SK-N-MC (cell line): Measurements from ENCODE around the gene PRRC2B.

Experiments
- DNase-seq: peaks from one replicate; pipeline ENCODE4 v3.0.0-alpha.2; 2011; ENCODE audit warnings: low read depth, low spot score
- H3K27ac ChIP-seq: fragments of 200-600 bp; sonication (generic); 2 replicates; pipeline ENCODE4 v1.5.1; 2016; ENCODE audit warnings: mixed run types
- H3K36me3 ChIP-seq: fragments of 200-600 bp; sonication (generic); 2 replicates; pipeline ENCODE4 v1.6.1; 2017; ENCODE audit warnings: antibody characterized with exemption, low read length, mixed read lengths; ENCODE audit not compliant: insufficient read depth
- H3K4me3 ChIP-seq: fragments of 200-600 bp; sonication (generic); 2 replicates; pipeline ENCODE4 v1.5.1; 2016
- H3K9ac ChIP-seq: fragments of 200-600 bp; sonication (generic); 2 replicates; pipeline ENCODE4 v1.8.0; 2017; ENCODE audit warnings: mixed run types, mixed read lengths; ENCODE audit not compliant: insufficient read length
- H3K9me3 ChIP-seq: fragments of 200-600 bp; sonication (generic); 2 replicates; pipeline ENCODE4 v1.6.1; 2017; ENCODE audit warnings: low read depth, mild to moderate bottlenecking, antibody characterized with exemption, low read length, moderate library complexity, mixed read lengths
- EZH2 ChIP-seq: fragments of 200-600 bp; sonication (generic); IDR thresholded peaks from one replicate; pipeline ENCODE4 v1.6.1; 2017; ENCODE audit warnings: antibody characterized with exemption
- FOXP2 ChIP-seq: optimal IDR thresholded peaks from 2 replicates; pipeline ENCODE3; 2011; ENCODE audit warnings: mild to moderate bottlenecking, moderate library complexity; ENCODE audit not compliant: insufficient read depth; ENCODE audit errors: extremely low read length, control extremely low read depth
- POLR2AphosphoS5 ChIP-seq: IDR thresholded peaks from 2 replicates; pipeline ENCODE4 v1.6.1; 2012; ENCODE audit warnings: mild to moderate bottlenecking, low read depth, low read length, borderline replicate concordance

Gene PRRC2B

DNA sequence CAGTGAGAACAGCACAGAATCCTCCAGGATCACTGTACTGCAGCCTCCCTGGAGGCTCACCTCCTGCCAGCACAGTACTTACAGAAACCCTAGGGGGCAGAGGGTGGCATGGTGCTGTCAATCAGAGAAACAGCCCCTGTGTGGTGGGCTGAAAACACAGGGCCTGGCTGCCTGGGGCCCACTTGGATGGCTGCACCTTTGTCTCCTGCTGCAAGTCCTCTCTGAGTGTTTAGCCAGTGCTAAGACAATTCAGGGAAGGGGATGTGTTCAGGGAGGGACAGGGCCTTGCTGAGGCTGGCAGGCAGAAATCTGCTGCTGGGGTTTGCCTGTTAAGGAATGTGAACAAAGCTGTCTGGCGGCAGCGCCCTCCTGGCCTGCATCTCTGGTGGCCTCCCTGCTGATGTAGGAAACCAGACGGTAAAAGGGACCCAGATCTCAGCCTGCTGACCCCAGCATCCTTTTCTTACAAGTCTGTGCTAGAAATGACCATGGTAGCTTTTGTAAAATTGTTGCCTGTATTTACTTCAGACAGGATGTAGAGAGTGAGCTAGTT lies 39.5 kb downstream of the PRRC2B start:
- no peak overlapping the region for H3K4me3 ChIP-seq
- no peak overlapping the region for H3K9ac ChIP-seq
- TF ChIP-seq POLR2AphosphoS5 (no peak), FOXP2 (no peak), EZH2 (no peak)
- H3K27ac ChIP-seq: no peak overlapping the region
- peaks cover 79% of the 10 kb centered on the region for H3K36me3 ChIP-seq
- no peak for DNase-seq
- H3K9me3 ChIP-seq: no peaks in the 10 kb centered on the region

DNA sequence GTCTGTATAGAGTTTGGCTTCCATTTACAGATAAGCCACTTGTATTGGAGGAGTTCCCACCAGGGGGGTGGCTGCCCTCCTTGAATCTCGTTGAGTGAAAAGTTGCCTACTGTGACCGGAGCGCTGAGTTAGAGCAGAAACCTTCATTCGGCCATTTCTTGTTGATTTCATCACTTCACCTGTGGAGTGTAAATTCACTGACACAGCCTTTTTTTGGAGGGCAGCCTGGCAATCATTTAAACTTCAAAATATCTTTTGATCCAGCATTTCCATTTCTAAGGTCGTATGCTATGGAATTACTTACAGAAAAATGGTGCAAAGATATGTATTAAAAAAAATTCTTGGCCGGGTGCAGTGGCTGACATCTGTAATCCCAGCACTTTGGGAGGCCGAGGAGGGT lies 40.8 kb downstream of the PRRC2B start:
- Histone ChIP-seq H3K9me3 (no peaks in the 10 kb centered on the region), H3K9ac (no peak overlapping the region), H3K27ac (no peak overlapping the region), H3K4me3 (no peak overlapping the region), H3K36me3 (peaks cover 87% of the 10 kb centered on the region)
- TF ChIP-seq EZH2 (no peak), FOXP2 (no peak), POLR2AphosphoS5 (no peak)
- no peak for DNase-seq

DNA sequence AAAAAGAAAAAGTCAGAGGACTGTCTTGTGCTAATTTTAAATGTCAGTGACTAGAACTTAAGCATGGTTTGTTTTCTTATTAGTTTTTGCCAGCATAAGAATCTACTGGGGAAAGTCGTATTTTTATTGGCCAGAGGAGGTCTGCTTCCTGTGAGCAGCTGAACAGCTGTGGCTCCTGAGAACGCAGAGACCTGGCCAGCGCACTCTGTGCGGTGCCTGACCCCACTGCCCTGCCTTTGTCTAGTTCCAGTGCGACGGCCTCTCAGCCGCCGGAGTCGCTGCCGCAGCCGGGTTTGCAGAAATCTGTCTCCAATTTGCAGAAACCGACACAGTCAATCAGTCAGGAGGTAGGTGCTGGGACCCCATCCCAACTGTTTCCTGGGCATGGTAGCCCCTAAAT lies 42.5 kb downstream of the PRRC2B start:
- H3K36me3 ChIP-seq: peaks cover 92% of the 10 kb centered on the region
- TF ChIP-seq EZH2: no peak
- TF ChIP-seq POLR2AphosphoS5: no peak
- no peak for TF ChIP-seq FOXP2

DNA sequence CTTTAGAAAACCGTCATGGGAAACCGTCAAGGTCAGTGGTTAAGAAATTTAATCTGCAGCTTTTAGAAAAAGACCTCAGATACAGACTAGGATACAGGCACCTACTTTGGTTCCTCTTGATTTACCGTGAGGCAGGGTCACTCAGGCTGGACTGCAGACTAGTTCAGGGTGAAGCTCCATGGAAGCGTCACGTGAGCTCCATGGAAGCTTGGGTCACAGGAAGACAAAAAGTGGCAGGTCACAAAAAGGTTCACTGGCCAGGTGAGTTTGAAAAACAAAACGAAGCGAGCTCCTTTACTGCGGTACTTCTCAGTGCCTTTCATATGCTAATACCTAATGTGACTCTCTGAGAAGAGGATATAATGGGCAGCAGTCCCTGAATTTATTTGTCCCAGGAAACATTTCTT lies 43.0 kb downstream of the PRRC2B start:
- Histone ChIP-seq H3K36me3 (peaks cover 97% of the 10 kb centered on the region), H3K27ac (no peak overlapping the region), H3K9ac (no peak overlapping the region), H3K4me3 (no peak overlapping the region), H3K9me3 (no peaks in the 10 kb centered on the region)
- TF ChIP-seq EZH2 (no peak), POLR2AphosphoS5 (no peak), FOXP2 (no peak)
- DNase-seq: no peak

More for the DNA sequence above, 42.5 kb downstream of the PRRC2B start:
- no peak overlapping the region for H3K27ac ChIP-seq
- no peaks in the 10 kb centered on the region for H3K9me3 ChIP-seq
- DNase-seq: no peak
- no peak overlapping the region for H3K4me3 ChIP-seq
- no peak overlapping the region for H3K9ac ChIP-seq

DNA sequence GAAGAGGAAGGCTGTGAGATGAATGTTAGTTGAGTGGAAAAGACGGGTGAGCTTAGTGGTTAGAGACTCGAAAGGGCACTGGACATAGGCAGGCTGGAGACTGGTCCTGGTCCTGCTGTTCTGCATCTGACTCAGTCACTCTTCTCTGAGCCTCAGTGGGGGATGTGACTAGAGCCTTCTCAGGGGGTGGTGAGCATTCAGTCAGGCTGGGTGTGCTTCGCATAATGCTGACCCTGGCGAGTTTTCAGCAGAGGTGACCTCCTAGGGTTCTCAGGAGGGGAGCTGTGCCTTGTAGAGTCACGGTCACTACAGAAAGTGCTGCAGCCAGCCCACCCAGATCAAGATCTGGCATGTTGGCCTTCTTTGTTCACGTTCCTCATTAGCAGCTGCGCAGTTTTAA lies 44.3 kb downstream of the PRRC2B start:
- TF ChIP-seq EZH2 (no peak), FOXP2 (no peak), POLR2AphosphoS5 (no peak)
- Histone ChIP-seq H3K36me3 (peaks cover 93% of the 10 kb centered on the region), H3K9ac (no peak overlapping the region), H3K4me3 (no peak overlapping the region), H3K9me3 (no peaks in the 10 kb centered on the region), H3K27ac (peak overlapping the region; percentile 50; the same call in 1 of the 2 replicates)
- no peak for DNase-seq

DNA sequence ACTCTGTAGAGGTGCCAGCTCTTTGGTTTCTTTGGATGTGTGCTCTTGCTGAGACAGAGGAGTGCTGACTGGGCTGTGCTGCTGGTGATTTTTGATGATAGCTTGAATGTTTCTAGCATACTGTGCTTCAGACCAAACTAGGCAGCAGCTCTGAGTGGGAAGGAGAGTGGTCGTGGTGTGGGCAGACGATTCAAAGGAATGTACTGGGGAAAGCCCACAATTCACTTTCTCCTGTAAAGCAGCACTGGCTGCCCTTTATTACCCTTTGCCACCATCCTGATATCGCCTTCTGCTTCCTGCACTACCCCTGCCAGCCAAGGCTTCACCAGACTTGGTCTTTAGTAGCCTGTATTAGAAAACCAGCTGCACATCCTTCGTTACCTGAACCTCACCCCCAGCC lies 45.3 kb downstream of the PRRC2B start:
- no peak overlapping the region for H3K4me3 ChIP-seq
- TF ChIP-seq EZH2 (no peak), POLR2AphosphoS5 (no peak), FOXP2 (no peak)
- H3K36me3 ChIP-seq: peaks cover 91% of the 10 kb centered on the region
- H3K27ac ChIP-seq: no peak overlapping the region
- DNase-seq: no peak
- no peak overlapping the region for H3K9ac ChIP-seq
- no peaks in the 10 kb centered on the region for H3K9me3 ChIP-seq

DNA sequence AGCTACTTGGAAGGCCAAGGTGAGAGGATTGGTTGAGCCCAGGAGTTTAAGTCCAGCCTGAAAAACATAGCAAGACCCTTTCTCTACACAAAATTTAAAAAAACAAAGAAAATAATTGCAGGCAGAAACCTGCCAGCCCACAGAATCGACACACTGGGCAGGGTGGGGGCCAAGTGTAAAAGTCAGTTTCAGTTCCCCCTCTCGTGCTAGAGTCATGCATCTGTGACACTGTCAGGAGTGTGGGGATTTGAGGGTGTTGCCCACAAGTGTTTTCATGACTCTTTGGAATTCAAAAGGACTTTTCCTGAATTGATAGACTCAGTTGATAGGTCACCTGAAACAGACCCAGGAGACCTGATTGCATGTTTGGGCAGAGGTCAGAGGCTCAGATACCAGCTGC lies 47.6 kb downstream of the PRRC2B start:
- H3K36me3 ChIP-seq: peaks cover 93% of the 10 kb centered on the region
- DNase-seq: no peak
- no peak for TF ChIP-seq POLR2AphosphoS5
- H3K4me3 ChIP-seq: no peak overlapping the region
- no peaks in the 10 kb centered on the region for H3K9me3 ChIP-seq
- no peak overlapping the region for H3K9ac ChIP-seq
- H3K27ac ChIP-seq: no peak overlapping the region

DNA sequence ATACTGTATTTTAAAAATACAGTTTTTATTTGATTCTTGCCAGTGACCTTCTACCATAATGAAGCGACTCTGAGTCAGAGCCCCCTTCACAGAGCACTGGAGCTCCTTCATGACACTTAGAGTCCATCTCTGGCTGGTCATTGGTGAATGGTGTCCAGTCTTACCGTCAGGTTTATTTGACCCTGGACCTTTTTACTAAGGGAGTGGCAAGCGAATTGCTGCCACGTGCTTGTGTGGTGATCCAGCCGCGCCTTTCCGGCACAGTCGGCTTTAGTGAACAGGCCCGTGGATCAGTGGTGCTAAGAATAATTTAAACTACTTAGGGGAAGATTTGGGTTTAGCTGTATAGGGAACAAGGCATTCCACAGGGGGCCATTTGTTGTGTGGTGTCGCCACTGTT lies 48.5 kb downstream of the PRRC2B start:
- Histone ChIP-seq H3K9ac (no peak overlapping the region), H3K4me3 (no peak overlapping the region), H3K27ac (no peak overlapping the region), H3K9me3 (no peaks in the 10 kb centered on the region), H3K36me3 (peaks cover 93% of the 10 kb centered on the region)
- TF ChIP-seq EZH2 (no peak), FOXP2 (no peak), POLR2AphosphoS5 (no peak)
- DNase-seq: no peak

DNA sequence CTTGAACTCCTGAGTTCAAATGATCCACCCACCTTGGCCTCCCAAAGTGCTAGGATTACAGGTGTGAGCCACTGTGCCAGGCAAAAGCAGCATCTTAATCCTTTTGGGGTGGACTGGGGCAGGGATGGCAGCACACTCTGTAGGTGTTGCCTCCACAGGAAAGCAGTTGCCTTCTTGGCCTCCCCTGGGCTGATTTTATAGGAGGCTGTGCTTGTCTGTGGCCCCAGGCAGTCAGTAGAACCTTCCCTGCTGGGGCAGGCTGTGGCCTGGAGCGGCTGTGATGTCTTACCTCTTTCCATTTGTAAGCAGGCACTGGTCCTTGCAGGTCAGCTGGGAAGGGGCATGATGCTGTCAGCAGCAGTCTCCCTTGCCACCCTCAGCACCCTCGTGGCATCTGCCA lies 49.8 kb downstream of the PRRC2B start:
- no peak for DNase-seq
- no peak overlapping the region for H3K4me3 ChIP-seq
- H3K9ac ChIP-seq: no peak overlapping the region
- H3K36me3 ChIP-seq: peaks cover 90% of the 10 kb centered on the region
- no peak overlapping the region for H3K27ac ChIP-seq
- TF ChIP-seq EZH2: no peak
- no peak for TF ChIP-seq FOXP2
- no peak for TF ChIP-seq POLR2AphosphoS5
- H3K9me3 ChIP-seq: no peaks in the 10 kb centered on the region

DNA sequence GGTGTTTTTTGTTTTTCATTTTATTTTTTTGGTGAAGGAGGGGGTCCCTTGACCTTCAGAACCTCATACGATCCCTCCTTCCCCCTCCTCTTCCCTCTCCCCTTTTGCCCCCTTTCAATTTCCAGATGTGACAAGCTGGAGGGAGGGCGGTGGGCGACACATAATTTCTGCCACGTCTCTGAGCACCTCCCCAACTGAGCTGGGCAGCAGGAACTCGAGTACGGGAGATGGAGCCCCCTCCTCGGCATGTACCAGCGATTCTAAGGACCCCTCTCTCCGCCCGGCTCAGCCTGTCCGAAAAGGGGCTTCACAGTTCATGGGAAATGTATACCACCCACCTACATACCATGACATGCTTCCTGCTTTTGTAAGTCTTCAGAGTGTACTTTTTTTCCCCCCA lies 52.4 kb downstream of the PRRC2B start:
- H3K27ac ChIP-seq: no peak overlapping the region
- no peak for DNase-seq

More for the DNA sequence above, 52.4 kb downstream of the PRRC2B start:
- Histone ChIP-seq H3K9ac (no peak overlapping the region), H3K9me3 (no peaks in the 10 kb centered on the region), H3K4me3 (no peak overlapping the region), H3K36me3 (peaks cover 92% of the 10 kb centered on the region)
- TF ChIP-seq FOXP2 (no peak), EZH2 (no peak), POLR2AphosphoS5 (no peak)
